GM19025 (cell line): ENCODE results near the gene PIGW.

Source experiments
- ATAC-seq: cut with Tn5 transposase; IDR thresholded peaks from one replicate; pipeline ENCODE4 v1.9.1; 2021; ENCODE audit warnings: mild to moderate bottlenecking, low read depth, moderate library complexity; ENCODE audit not compliant: unreplicated experiment

The PIGW gene, protein sequence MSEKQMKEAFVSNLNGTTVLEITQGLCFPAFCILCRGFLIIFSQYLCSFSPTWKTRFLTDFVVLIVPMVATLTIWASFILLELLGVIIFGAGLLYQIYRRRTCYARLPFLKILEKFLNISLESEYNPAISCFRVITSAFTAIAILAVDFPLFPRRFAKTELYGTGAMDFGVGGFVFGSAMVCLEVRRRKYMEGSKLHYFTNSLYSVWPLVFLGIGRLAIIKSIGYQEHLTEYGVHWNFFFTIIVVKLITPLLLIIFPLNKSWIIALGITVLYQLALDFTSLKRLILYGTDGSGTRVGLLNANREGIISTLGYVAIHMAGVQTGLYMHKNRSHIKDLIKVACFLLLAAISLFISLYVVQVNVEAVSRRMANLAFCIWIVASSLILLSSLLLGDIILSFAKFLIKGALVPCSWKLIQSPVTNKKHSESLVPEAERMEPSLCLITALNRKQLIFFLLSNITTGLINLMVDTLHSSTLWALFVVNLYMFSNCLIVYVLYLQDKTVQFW

DNA sequence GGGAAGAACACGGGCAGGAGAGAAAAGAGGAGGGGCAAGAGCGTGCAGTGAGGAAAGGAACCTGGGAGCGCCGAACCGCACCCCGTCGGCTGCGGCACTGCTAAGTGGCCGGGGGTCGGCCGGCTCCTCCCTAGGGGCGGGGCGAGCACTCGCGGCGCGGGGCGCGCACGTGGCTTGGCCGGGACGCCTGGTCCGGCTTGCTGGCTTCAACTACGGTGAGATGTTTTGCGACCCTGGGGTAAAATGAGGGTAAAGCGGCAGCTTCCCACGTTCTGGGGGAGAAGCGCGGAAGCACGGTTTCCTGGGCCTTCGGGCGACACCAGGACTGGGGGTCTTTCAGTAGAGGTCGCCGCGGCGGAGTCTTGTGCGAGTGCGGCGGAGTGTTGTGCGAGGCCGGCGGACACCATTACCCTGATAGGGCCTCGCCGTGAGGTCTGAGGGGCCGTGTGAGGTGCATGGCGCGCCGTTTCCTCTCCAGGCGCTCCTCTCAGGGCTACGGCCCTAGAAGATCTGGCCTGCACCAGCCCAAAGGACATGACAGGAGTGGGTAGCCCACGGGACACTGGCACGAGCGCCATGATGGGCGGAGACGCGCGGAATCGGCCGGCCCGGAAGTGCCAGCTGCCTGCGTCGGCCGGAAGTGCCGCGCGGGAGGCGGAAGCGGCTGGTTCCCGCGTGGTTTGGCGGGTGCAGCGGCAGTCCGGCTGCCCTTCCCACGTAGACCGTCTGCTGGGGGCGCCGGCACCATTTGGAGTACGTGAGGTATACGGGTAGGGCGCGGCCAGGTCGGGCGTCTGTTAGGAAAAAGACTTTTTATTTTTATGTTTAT, at the start of gene PIGW, which contains the start of gene MYO19:
Gene PIGW, plus strand, starts transcription at position 148 of the 829 bp plus-strand sequence. CDS start 2,115 bp downstream, outside the sequence.
Gene MYO19, minus strand, starts transcription at position 29 of the 829 bp plus-strand sequence. CDS start 2,330 bp downstream, outside the sequence.
- peak; percentile 61 for ATAC-seq

- ATAC-seq: no peak
Observed at GRCh38 chr17:36485027-36485426, 49.8 kb upstream of the PIGW start.

DNA sequence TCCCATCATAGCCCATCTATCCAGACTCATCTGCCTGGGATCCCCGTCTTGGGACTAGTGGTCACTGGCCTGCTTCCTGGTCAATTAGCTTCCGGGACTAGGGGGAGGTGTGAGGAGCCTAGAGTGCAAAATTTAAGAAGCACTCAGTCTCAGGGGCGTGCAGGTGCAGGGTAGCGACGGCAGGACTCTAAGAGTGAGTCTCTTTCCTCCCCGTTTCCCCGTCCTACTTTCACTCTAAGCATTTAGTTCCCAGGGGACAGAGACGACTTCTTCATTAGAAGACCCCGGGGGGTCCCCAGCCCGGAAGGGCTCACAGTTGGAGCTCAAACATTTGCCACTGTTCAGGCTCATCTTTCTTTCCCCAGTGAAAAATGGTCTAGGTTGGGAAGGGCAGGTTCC, 49.0 kb upstream of the PIGW start:
- no peak for ATAC-seq

GRCh38 chr17:36486204-36487194, 48.3 kb upstream of the PIGW start, which contains the start of gene ZNHIT3:
ZNHIT3 (plus strand) TSS chr17:36486681; CDS start chr17:36486700, 19 bp downstream.
- ATAC-seq: peak; percentile 97

GRCh38 chr17:36493956-36494355, 40.8 kb upstream of the PIGW start:
- no peak for ATAC-seq

DNA sequence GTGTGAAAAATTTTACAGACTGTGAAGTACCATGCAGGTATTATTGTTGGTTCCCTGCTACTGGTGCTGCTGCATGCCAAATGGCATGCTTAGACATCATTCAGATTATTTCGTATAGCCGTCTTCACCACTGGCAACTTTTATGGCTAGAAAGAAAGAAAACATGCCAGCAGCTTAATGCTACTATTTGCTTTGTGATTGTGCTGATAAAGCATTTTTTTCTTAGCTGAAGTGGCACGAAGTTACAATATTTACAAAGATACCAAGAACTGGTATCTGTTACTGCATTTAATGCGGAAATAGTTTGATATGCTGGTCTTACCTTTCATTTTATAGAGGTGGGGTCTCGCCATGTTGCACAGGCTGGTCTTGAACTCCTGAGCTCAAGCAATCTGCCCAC, 40.1 kb upstream of the PIGW start:
- ATAC-seq: no peak

DNA sequence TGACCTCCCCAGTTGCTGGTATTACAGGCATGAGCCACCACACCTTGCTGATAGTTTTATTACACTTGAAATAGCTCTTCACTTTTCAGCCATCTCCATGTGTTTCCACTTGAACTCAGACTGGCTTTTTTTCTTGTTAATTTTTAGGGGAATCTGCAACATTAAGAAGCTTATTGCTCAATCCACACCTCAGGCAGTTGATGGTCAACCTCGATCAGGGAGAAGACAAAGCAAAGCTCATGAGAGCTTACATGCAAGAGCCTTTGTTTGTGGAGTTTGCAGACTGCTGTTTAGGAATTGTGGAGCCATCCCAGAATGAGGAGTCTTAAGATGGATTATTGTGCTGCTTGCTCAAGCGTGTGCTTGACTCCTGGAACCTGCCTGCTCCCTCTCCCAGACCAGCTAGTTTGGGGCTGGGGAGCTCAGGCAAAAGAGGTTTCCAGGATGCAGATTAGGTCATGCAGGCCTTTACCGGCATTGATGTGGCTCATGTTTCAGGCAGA, 39.7 kb upstream of the PIGW start:
- no peak for ATAC-seq

DNA sequence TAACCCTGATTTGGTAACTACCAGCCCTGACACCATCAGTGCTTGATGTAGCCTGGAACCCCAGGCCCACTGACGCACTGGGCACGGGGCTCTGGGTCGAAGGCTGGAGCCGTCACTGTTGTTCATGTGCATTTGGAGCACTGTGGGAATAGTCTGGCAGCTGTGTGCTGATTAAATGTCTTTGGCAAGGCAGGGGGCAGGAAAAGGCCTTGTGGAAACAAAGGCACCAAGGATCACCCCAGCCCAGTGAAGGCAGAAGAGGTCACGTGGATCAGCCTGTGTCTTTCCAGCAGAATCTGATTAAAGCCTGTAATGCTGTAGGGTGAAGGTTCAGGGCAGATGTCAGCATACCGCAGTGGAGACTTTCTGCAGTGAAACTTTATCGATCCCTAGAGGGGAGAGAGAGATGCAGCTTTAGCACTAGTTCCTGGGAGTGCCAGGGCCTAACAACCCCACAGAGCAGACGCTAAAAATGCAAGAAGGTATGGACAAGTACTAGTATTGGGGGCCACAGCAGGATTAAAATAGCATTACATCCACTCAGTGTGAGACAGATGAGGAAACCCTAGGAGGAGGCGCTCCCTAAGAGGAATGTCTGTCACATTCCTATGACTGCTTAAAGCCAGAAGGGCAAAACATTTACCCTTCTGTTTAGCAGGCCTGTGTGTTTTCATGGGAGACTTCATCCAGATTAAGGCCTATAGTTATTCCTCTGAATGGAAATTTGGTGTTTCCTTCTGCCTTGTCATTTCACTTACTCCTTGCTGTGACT, 38.6 kb upstream of the PIGW start:
- no peak for ATAC-seq

DNA sequence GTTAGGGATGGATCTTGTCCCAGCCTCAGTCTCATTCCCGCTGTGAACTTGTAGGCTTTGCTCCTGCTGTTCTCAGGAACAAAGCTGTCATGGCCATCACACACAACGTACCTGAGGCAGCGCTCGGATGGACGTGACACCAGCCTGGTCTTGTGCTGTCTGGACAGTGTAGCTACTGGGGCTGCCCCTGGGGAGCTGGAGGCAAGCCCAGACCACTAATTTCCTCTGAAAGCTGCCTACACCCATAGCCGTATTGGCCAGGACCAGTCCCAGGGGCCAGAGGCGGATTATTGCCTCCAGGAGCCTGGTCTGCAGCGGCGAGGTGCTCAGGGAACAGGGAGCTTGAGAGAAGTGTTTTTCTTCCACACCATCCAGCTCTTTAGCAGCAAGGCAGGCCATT, 36.6 kb upstream of the PIGW start:
- no peak for ATAC-seq

- ATAC-seq: no peak
Observed at GRCh38 chr17:36498560-36499300, 36.1 kb upstream of the PIGW start.

DNA sequence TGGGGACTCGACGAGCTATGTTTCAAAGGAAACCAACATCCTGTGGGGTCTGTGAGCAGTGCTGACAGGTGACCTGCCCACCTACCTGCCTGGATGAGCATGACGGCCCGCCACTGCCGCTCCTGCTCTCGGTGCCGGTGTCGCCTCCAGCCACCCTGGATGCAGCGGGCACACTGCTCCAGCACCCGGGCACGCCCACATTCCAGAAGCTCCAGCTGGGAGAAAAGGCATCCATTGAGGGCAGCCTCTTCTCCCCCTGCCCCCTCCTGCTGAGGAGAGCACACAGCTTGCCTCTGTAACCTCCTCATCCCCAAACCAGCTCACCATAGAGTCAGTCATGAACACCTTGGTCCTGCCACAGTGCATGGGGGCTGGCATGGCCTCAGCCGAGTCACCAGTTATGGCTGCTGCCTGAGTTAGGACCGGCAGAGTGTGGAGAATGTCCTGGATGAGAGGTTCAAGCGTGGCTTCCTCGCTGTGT, 34.0 kb upstream of the PIGW start:
- ATAC-seq: no peak

GRCh38 chr17:36501351-36501750, 33.4 kb upstream of the PIGW start:
- no peak for ATAC-seq

DNA sequence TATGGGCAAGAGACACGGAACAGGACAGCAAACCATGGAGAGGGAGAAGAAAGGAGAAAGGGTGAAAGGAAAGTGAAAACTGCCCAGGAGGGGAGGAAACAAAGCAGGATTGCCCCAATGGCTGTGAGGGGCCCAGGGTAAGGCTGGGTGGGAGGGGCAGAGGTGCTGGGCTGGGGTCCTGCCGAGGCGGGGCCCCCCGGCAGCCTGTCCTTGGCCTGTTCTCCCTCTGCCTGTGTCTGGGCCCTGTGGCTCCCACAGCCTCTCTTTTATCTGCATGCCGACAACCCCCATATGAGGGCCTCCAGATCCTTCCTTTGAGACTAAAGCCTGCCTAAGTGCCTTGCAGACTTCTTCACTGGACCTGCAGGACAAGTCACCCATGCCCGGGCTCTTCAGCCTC, 32.8 kb upstream of the PIGW start:
- ATAC-seq: no peak

GRCh38 chr17:36503456-36504155, 31.2 kb upstream of the PIGW start:
- ATAC-seq: no peak

DNA sequence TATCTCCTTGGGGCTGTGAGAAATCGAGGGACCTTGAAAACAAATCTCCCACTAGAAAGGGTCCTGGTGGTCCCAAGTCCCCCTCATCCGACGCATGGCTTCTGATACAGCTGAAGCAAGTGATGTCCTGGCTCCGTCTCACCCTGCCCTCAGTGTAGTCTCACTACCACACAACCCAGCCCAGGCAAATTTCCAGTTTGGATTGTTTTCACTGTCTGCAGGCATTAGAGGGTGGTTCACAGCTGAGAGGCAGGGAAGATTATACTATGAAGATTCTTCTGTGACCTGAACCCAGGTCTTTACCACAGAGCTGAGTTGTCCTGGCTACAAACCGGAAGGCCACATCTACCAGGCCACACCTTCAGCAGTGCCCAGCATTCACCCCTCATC, 30.6 kb upstream of the PIGW start:
- no peak for ATAC-seq

GRCh38 chr17:36505171-36505570, 29.6 kb upstream of the PIGW start:
- no peak for ATAC-seq

DNA sequence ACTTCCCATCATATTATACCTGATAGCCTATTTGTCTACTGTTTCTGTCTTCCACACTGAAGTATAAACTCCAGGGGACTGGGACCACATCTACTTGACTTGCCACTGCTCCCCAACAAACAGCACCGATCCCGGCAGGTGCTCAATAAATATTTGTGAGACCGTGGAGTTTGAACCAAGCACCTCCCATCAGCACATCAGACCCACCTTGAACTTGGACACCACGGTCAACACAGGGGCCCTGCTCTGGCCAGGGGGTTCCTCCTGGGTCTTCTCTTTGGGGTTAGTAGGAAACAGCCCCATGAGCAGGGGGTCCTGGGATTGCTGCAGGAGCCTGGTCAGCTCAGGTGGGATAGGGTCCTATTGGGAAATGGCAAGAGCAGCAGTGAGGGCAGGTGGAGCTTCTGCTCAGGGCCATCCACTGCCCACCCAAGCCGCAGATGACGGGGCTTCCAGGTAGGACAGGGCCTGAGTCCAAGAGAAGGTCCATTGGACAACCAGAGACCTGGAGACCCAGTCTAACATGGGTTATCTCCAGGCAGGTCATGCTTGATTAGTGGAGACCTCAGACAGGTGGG, 28.4 kb upstream of the PIGW start:
- ATAC-seq: no peak
